ENCODE measurements around the gene OLA1.

Gene OLA1

GRCh38 chr2:174059884-174060244 is 188.5 kb downstream of the OLA1 start:
- Mint-ChIP-seq H3K27ac (no peak overlapping the region), H3K9me3 (ENCODE audit: low read depth) (peaks cover 7% of the 10 kb centered on the region), H3K4me3 (no peak overlapping the region), H3K36me3 (peaks cover 16% of the 10 kb centered on the region), H3K27me3 (peaks cover 8% of the 10 kb centered on the region), H3K4me1 (ENCODE audit: low read depth) (no peaks in the 10 kb centered on the region)

- no peak overlapping the region for H3K27ac Mint-ChIP-seq
- no peaks in the 10 kb centered on the region for H3K4me1 Mint-ChIP-seq (ENCODE audit: low read depth)
- H3K27me3 Mint-ChIP-seq = peaks cover 8% of the 10 kb centered on the region
- peaks cover 7% of the 10 kb centered on the region for H3K9me3 Mint-ChIP-seq (ENCODE audit: low read depth)
- no peak overlapping the region for H3K4me3 Mint-ChIP-seq
- H3K36me3 Mint-ChIP-seq = peaks cover 16% of the 10 kb centered on the region
Observed at GRCh38 chr2:174059178-174059883, 189.0 kb downstream of the OLA1 start.

- Mint-ChIP-seq H3K27ac (no peak overlapping the region), H3K36me3 (peaks cover 16% of the 10 kb centered on the region), H3K4me3 (no peak overlapping the region), H3K27me3 (peaks cover 8% of the 10 kb centered on the region), H3K4me1 (ENCODE audit: low read depth) (no peaks in the 10 kb centered on the region), H3K9me3 (ENCODE audit: low read depth) (peaks cover 7% of the 10 kb centered on the region)
Observed at GRCh38 chr2:174058456-174058855, 189.9 kb downstream of the OLA1 start.

- Mint-ChIP-seq H3K27me3 (peaks cover 8% of the 10 kb centered on the region), H3K9me3 (ENCODE audit: low read depth) (peaks cover 7% of the 10 kb centered on the region), H3K27ac (no peak overlapping the region), H3K4me3 (no peak overlapping the region), H3K4me1 (ENCODE audit: low read depth) (no peaks in the 10 kb centered on the region), H3K36me3 (peaks cover 16% of the 10 kb centered on the region)
Observed at GRCh38 chr2:174058026-174058425, 190.3 kb downstream of the OLA1 start.

GRCh38 chr2:174054926-174055325 is 193.4 kb downstream of the OLA1 start:
- peaks cover 16% of the 10 kb centered on the region for H3K36me3 Mint-ChIP-seq
- no peaks in the 10 kb centered on the region for H3K4me1 Mint-ChIP-seq (ENCODE audit: low read depth)
- H3K9me3 Mint-ChIP-seq (ENCODE audit: low read depth) = peaks cover 7% of the 10 kb centered on the region
- H3K27me3 Mint-ChIP-seq = peaks cover 8% of the 10 kb centered on the region
- H3K4me3 Mint-ChIP-seq = no peak overlapping the region
- H3K27ac Mint-ChIP-seq = no peak overlapping the region

- H3K4me1 Mint-ChIP-seq (ENCODE audit: low read depth) = no peaks in the 10 kb centered on the region
- no peaks in the 10 kb centered on the region for H3K9me3 Mint-ChIP-seq (ENCODE audit: low read depth)
- H3K27me3 Mint-ChIP-seq = peaks cover 4% of the 10 kb centered on the region
- H3K4me3 Mint-ChIP-seq = no peak overlapping the region
- peaks cover 6% of the 10 kb centered on the region for H3K36me3 Mint-ChIP-seq
- no peak overlapping the region for H3K27ac Mint-ChIP-seq
Observed at GRCh38 chr2:174053355-174054151, 194.8 kb downstream of the OLA1 start.

GRCh38 chr2:174052584-174052976 is 195.8 kb downstream of the OLA1 start:
- H3K36me3 Mint-ChIP-seq = peaks cover 6% of the 10 kb centered on the region
- H3K4me3 Mint-ChIP-seq = no peak overlapping the region
- no peaks in the 10 kb centered on the region for H3K4me1 Mint-ChIP-seq (ENCODE audit: low read depth)
- H3K27ac Mint-ChIP-seq = no peak overlapping the region
- no peaks in the 10 kb centered on the region for H3K9me3 Mint-ChIP-seq (ENCODE audit: low read depth)
- H3K27me3 Mint-ChIP-seq = peaks cover 2% of the 10 kb centered on the region

GRCh38 chr2:174051741-174052583 is 196.4 kb downstream of the OLA1 start:
- Mint-ChIP-seq H3K36me3 (peaks cover 3% of the 10 kb centered on the region), H3K27ac (no peak overlapping the region), H3K4me1 (ENCODE audit: low read depth) (no peaks in the 10 kb centered on the region), H3K27me3 (peaks cover 2% of the 10 kb centered on the region), H3K4me3 (no peak overlapping the region), H3K9me3 (ENCODE audit: low read depth) (no peaks in the 10 kb centered on the region)

GRCh38 chr2:174051068-174051467 is 197.3 kb downstream of the OLA1 start:
- Mint-ChIP-seq H3K27me3 (peaks cover 2% of the 10 kb centered on the region), H3K36me3 (peaks cover 3% of the 10 kb centered on the region), H3K4me3 (no peak overlapping the region), H3K9me3 (ENCODE audit: low read depth) (no peaks in the 10 kb centered on the region), H3K27ac (no peak overlapping the region), H3K4me1 (ENCODE audit: low read depth) (no peaks in the 10 kb centered on the region)

GRCh38 chr2:174049895-174050294 is 198.4 kb downstream of the OLA1 start:
- H3K4me1 Mint-ChIP-seq (ENCODE audit: low read depth) = no peaks in the 10 kb centered on the region
- peaks cover 2% of the 10 kb centered on the region for H3K27me3 Mint-ChIP-seq
- H3K27ac Mint-ChIP-seq = no peak overlapping the region
- no peak overlapping the region for H3K4me3 Mint-ChIP-seq
- H3K9me3 Mint-ChIP-seq (ENCODE audit: low read depth) = peaks cover 3% of the 10 kb centered on the region
- H3K36me3 Mint-ChIP-seq = peaks cover 2% of the 10 kb centered on the region

- no peaks in the 10 kb centered on the region for H3K4me1 Mint-ChIP-seq (ENCODE audit: low read depth)
- H3K27me3 Mint-ChIP-seq = peaks cover 2% of the 10 kb centered on the region
- H3K36me3 Mint-ChIP-seq = peaks cover 2% of the 10 kb centered on the region
- no peak overlapping the region for H3K27ac Mint-ChIP-seq
- H3K4me3 Mint-ChIP-seq = no peak overlapping the region
- H3K9me3 Mint-ChIP-seq (ENCODE audit: low read depth) = peaks cover 4% of the 10 kb centered on the region
Observed at GRCh38 chr2:174048243-174048642, 200.1 kb downstream of the OLA1 start.

- H3K4me3 Mint-ChIP-seq = no peak overlapping the region
- H3K9me3 Mint-ChIP-seq (ENCODE audit: low read depth) = peaks cover 4% of the 10 kb centered on the region
- no peaks in the 10 kb centered on the region for H3K4me1 Mint-ChIP-seq (ENCODE audit: low read depth)
- peaks cover 2% of the 10 kb centered on the region for H3K36me3 Mint-ChIP-seq
- H3K27ac Mint-ChIP-seq = no peak overlapping the region
- H3K27me3 Mint-ChIP-seq = peaks cover 2% of the 10 kb centered on the region
Observed at GRCh38 chr2:174047746-174048145, 200.6 kb downstream of the OLA1 start.

GRCh38 chr2:174046172-174046571 is 202.2 kb downstream of the OLA1 start:
- H3K9me3 Mint-ChIP-seq (ENCODE audit: low read depth) = peaks cover 4% of the 10 kb centered on the region
- H3K4me1 Mint-ChIP-seq (ENCODE audit: low read depth) = no peaks in the 10 kb centered on the region
- H3K36me3 Mint-ChIP-seq = peaks cover 2% of the 10 kb centered on the region
- H3K27me3 Mint-ChIP-seq = peaks cover 2% of the 10 kb centered on the region
- H3K27ac Mint-ChIP-seq = no peak overlapping the region
- no peak overlapping the region for H3K4me3 Mint-ChIP-seq

GRCh38 chr2:174044556-174044955 is 203.8 kb downstream of the OLA1 start:
- Mint-ChIP-seq H3K4me3 (no peak overlapping the region), H3K27ac (no peak overlapping the region), H3K9me3 (ENCODE audit: low read depth) (peaks cover 4% of the 10 kb centered on the region), H3K27me3 (peaks cover 2% of the 10 kb centered on the region), H3K4me1 (ENCODE audit: low read depth) (peaks cover 5% of the 10 kb centered on the region), H3K36me3 (peaks cover 2% of the 10 kb centered on the region)

GRCh38 chr2:174040417-174040701 is 208.0 kb downstream of the OLA1 start:
- Mint-ChIP-seq H3K4me3 (no peak overlapping the region), H3K27me3 (no peaks in the 10 kb centered on the region), H3K36me3 (no peaks in the 10 kb centered on the region), H3K9me3 (ENCODE audit: low read depth) (peaks cover 4% of the 10 kb centered on the region), H3K27ac (no peak overlapping the region), H3K4me1 (ENCODE audit: low read depth) (peaks cover 17% of the 10 kb centered on the region)

Data from activated naive CD8-positive, alpha-beta T cell (primary cell).